Measurements from ENCODE around the gene MT2A.

The MT2A gene

GRCh38 chr16:56583351-56584168 lies 24.8 kb upstream of the MT2A start:
- H3K9me3 ChIP-seq (ENCODE audit: low read length) = no peaks in the 10 kb centered on the region
- H3K4me1 ChIP-seq (ENCODE audit: insufficient read depth, low read length) = no peaks in the 10 kb centered on the region
- H2AFZ ChIP-seq (ENCODE audit: low read depth, low read length) = no peak overlapping the region
- H3K4me3 ChIP-seq (ENCODE audit: low read length) = no peak overlapping the region
- H3K36me3 ChIP-seq (ENCODE audit: insufficient read depth, low read length) = no peaks in the 10 kb centered on the region
- H3K27me3 ChIP-seq (ENCODE audit: insufficient read depth, low read length) = peaks cover 18% of the 10 kb centered on the region

GRCh38 chr16:56584276-56584675 lies 24.1 kb upstream of the MT2A start:
- Histone ChIP-seq H3K27me3 (ENCODE audit: insufficient read depth, low read length) (peaks cover 25% of the 10 kb centered on the region), H3K4me3 (ENCODE audit: low read length) (no peak overlapping the region), H3K36me3 (ENCODE audit: insufficient read depth, low read length) (no peaks in the 10 kb centered on the region), H3K4me1 (ENCODE audit: insufficient read depth, low read length) (peaks cover 3% of the 10 kb centered on the region), H3K9me3 (ENCODE audit: low read length) (no peaks in the 10 kb centered on the region), H2AFZ (ENCODE audit: low read depth, low read length) (no peak overlapping the region)

GRCh38 chr16:56588781-56589140 lies 19.6 kb upstream of the MT2A start:
- Histone ChIP-seq H3K27me3 (ENCODE audit: insufficient read depth, low read length) (peaks cover 47% of the 10 kb centered on the region), H3K9me3 (ENCODE audit: low read length) (no peaks in the 10 kb centered on the region), H3K4me1 (ENCODE audit: insufficient read depth, low read length) (peaks cover 9% of the 10 kb centered on the region), H3K4me3 (ENCODE audit: low read length) (peak overlapping the region; percentile 36), H2AFZ (ENCODE audit: low read depth, low read length) (peak overlapping the region; percentile 44), H3K36me3 (ENCODE audit: insufficient read depth, low read length) (no peaks in the 10 kb centered on the region)

- H3K27me3 ChIP-seq (ENCODE audit: insufficient read depth, low read length) = peaks cover 47% of the 10 kb centered on the region
- peak within 1 kb of the TSS; percentile 44 for H2AFZ ChIP-seq (ENCODE audit: low read depth, low read length)
- H3K4me3 ChIP-seq (ENCODE audit: low read length) = peak within 1 kb of the TSS; percentile 36
- no peaks in the 10 kb centered on the region for H3K9me3 ChIP-seq (ENCODE audit: low read length)
- H3K36me3 ChIP-seq (ENCODE audit: insufficient read depth, low read length) = no peaks in the 10 kb centered on the region
- peaks cover 9% of the 10 kb centered on the region for H3K4me1 ChIP-seq (ENCODE audit: insufficient read depth, low read length)
These were observed 19.0 kb upstream of the MT2A start, which contains the start of gene MT3 for GRCh38 chr16:56589141-56590039. Gene MT3, plus strand, starts transcription at chr16:56589528. Its CDS starts 63 bp downstream, at chr16:56589591.

GRCh38 chr16:56591377-56592060 lies 16.9 kb upstream of the MT2A start:
- Histone ChIP-seq H2AFZ (ENCODE audit: low read depth, low read length) (no peak overlapping the region), H3K27me3 (ENCODE audit: insufficient read depth, low read length) (peaks cover 47% of the 10 kb centered on the region), H3K4me3 (ENCODE audit: low read length) (no peak overlapping the region), H3K36me3 (ENCODE audit: insufficient read depth, low read length) (no peaks in the 10 kb centered on the region), H3K9me3 (ENCODE audit: low read length) (no peaks in the 10 kb centered on the region), H3K4me1 (ENCODE audit: insufficient read depth, low read length) (peaks cover 9% of the 10 kb centered on the region)

- Histone ChIP-seq H3K4me1 (ENCODE audit: insufficient read depth, low read length) (peaks cover 9% of the 10 kb centered on the region), H3K9me3 (ENCODE audit: low read length) (no peaks in the 10 kb centered on the region), H2AFZ (ENCODE audit: low read depth, low read length) (no peak overlapping the region), H3K36me3 (ENCODE audit: insufficient read depth, low read length) (no peaks in the 10 kb centered on the region), H3K27me3 (ENCODE audit: insufficient read depth, low read length) (peaks cover 30% of the 10 kb centered on the region), H3K4me3 (ENCODE audit: low read length) (no peak overlapping the region)
These were observed 14.7 kb upstream of the MT2A start for GRCh38 chr16:56593573-56594291.

- Histone ChIP-seq H3K4me3 (ENCODE audit: low read length) (no peak overlapping the region), H3K4me1 (ENCODE audit: insufficient read depth, low read length) (peaks cover 5% of the 10 kb centered on the region), H2AFZ (ENCODE audit: low read depth, low read length) (no peak overlapping the region), H3K9me3 (ENCODE audit: low read length) (no peaks in the 10 kb centered on the region), H3K27me3 (ENCODE audit: insufficient read depth, low read length) (peaks cover 24% of the 10 kb centered on the region), H3K36me3 (ENCODE audit: insufficient read depth, low read length) (no peaks in the 10 kb centered on the region)
These were observed 14.1 kb upstream of the MT2A start for GRCh38 chr16:56594292-56594619.

GRCh38 chr16:56600398-56600999 lies 7.9 kb upstream of the MT2A start:
- Histone ChIP-seq H3K4me3 (ENCODE audit: low read length) (no peak overlapping the region), H3K9me3 (ENCODE audit: low read length) (no peaks in the 10 kb centered on the region), H3K4me1 (ENCODE audit: insufficient read depth, low read length) (no peaks in the 10 kb centered on the region), H3K27me3 (ENCODE audit: insufficient read depth, low read length) (peaks cover 5% of the 10 kb centered on the region), H2AFZ (ENCODE audit: low read depth, low read length) (no peak overlapping the region), H3K36me3 (ENCODE audit: insufficient read depth, low read length) (no peaks in the 10 kb centered on the region)

- peaks cover 5% of the 10 kb centered on the region for H3K27me3 ChIP-seq (ENCODE audit: insufficient read depth, low read length)
- no peak overlapping the region for H2AFZ ChIP-seq (ENCODE audit: low read depth, low read length)
- H3K4me3 ChIP-seq (ENCODE audit: low read length) = no peak overlapping the region
- H3K4me1 ChIP-seq (ENCODE audit: insufficient read depth, low read length) = no peaks in the 10 kb centered on the region
- no peaks in the 10 kb centered on the region for H3K36me3 ChIP-seq (ENCODE audit: insufficient read depth, low read length)
- no peaks in the 10 kb centered on the region for H3K9me3 ChIP-seq (ENCODE audit: low read length)
These were observed 7.1 kb upstream of the MT2A start for GRCh38 chr16:56601325-56601724.

- no peaks in the 10 kb centered on the region for H3K9me3 ChIP-seq (ENCODE audit: low read length)
- no peaks in the 10 kb centered on the region for H3K36me3 ChIP-seq (ENCODE audit: insufficient read depth, low read length)
- no peak overlapping the region for H3K4me3 ChIP-seq (ENCODE audit: low read length)
- H3K4me1 ChIP-seq (ENCODE audit: insufficient read depth, low read length) = peaks cover 8% of the 10 kb centered on the region
- no peak overlapping the region for H2AFZ ChIP-seq (ENCODE audit: low read depth, low read length)
- H3K27me3 ChIP-seq (ENCODE audit: insufficient read depth, low read length) = peaks cover 17% of the 10 kb centered on the region
These were observed 4.8 kb upstream of the MT2A start for GRCh38 chr16:56603589-56603988.

GRCh38 chr16:56604966-56605365 lies 3.4 kb upstream of the MT2A start:
- Histone ChIP-seq H3K4me3 (ENCODE audit: low read length) (no peak overlapping the region), H3K4me1 (ENCODE audit: insufficient read depth, low read length) (peaks cover 20% of the 10 kb centered on the region), H3K27me3 (ENCODE audit: insufficient read depth, low read length) (peaks cover 27% of the 10 kb centered on the region)

GRCh38 chr16:56605475-56605874 lies 2.9 kb upstream of the MT2A start:
- H3K9me3 ChIP-seq (ENCODE audit: low read length) = no peaks in the 10 kb centered on the region
- no peak overlapping the region for H2AFZ ChIP-seq (ENCODE audit: low read depth, low read length)
- H3K4me3 ChIP-seq (ENCODE audit: low read length) = no peak overlapping the region
- peaks cover 24% of the 10 kb centered on the region for H3K4me1 ChIP-seq (ENCODE audit: insufficient read depth, low read length)
- no peaks in the 10 kb centered on the region for H3K36me3 ChIP-seq (ENCODE audit: insufficient read depth, low read length)
- peaks cover 32% of the 10 kb centered on the region for H3K27me3 ChIP-seq (ENCODE audit: insufficient read depth, low read length)

More at GRCh38 chr16:56604966-56605365, 3.4 kb upstream of the MT2A start:
- H2AFZ ChIP-seq (ENCODE audit: low read depth, low read length) = no peak overlapping the region
- H3K36me3 ChIP-seq (ENCODE audit: insufficient read depth, low read length) = no peaks in the 10 kb centered on the region
- no peaks in the 10 kb centered on the region for H3K9me3 ChIP-seq (ENCODE audit: low read length)
